HepG2 (cell line): Measurements from ENCODE around the gene ZNF747. TPM values are rescaled to one million over a fixed set of nuclear protein-coding genes. Genes with fewer than 3 reads are reported as not detected.

Source experiments
- ATAC-seq: fragments of 200-7000 bp; cut with Tn5 transposase; 3 replicates; pipeline ENCODE4 v1.9.1; 2020; ENCODE audit warnings: mild to moderate bottlenecking, moderate library complexity
- BruUV-seq: library from RNA; stranded (reverse); fragments of 400-500 nt; replicated peaks from 2 replicates; lab custom pipeline; 2021; lab: Mats Ljungman, UMichigan
- CTCF ChIA-PET: fragments of 300-600 bp; formaldehyde crosslinking; extraction: SDS; loops from one replicate; lab custom pipeline; 2021; ENCODE audit warnings: low total read pairs, inconsistent platforms, low intra/inter-chr PET ratio; lab: Yijun Ruan, JAX
- POLR2A ChIA-PET: fragments of 350-600 bp; sonication (Branson Sonifier 250); formaldehyde crosslinking; loops from one replicate; lab custom pipeline; 2020; ENCODE audit warnings: antibody characterized with exemption, inconsistent platforms; lab: Yijun Ruan, JAX
- DNase-seq: peaks from one replicate; pipeline ENCODE4 v3.0.0-alpha.2; 2015; ENCODE audit warnings: low spot score
- FAIRE-seq: peaks from 3 replicates; lab custom pipeline; 2011; peaks lifted over from hg19 to GRCh38; lab: Jason Lieb, UNC
- H2AFZ ChIP-seq: one replicate; pipeline ENCODE4 v1.6.1; 2011; ENCODE audit warnings: low read length, inconsistent platforms
- H3K27ac ChIP-seq: fragments of 300-600 bp; 3 replicates; pipeline ENCODE4 v1.8.0; 2011; ENCODE audit warnings: mixed run types, mild to moderate bottlenecking, mixed read lengths, low read length, inconsistent platforms; ENCODE audit not compliant: insufficient read depth; ENCODE audit errors: extremely low read length
- H3K27me3 ChIP-seq, 2 experiments: fragments of 200-600 bp in 1 of 2; 2 replicates in 1 of 2; 3 replicates in 1 of 2; pipeline versions ENCODE4 v1.6.0 to v1.8.0; 2011; ENCODE audit warnings: low read length in 2 of 2, mild to moderate bottlenecking in 2 of 2, moderate library complexity in 2 of 2, inconsistent platforms in 1 of 2; ENCODE audit not compliant: insufficient read depth in 2 of 2, control insufficient read depth in 1 of 2
- H3K36me3 ChIP-seq, 2 experiments: fragments of 200-600 bp in 1 of 2; replicated peaks in 1 of 2; 2 replicates in 1 of 2; 3 replicates in 1 of 2; pipeline versions ENCODE4 v1.5.1 to v1.8.0; 2011; ENCODE audit warnings: low read length in 2 of 2, inconsistent platforms in 1 of 2; ENCODE audit not compliant: insufficient read depth in 2 of 2, control insufficient read depth in 1 of 2
- H3K4me1 ChIP-seq: 2 replicates; pipeline ENCODE4 v1.5.1; 2012; ENCODE audit warnings: low read length, inconsistent platforms; ENCODE audit not compliant: insufficient read depth
- H3K4me2 ChIP-seq: 2 replicates; pipeline ENCODE4 v1.6.0; 2011; ENCODE audit warnings: low read depth, low read length, inconsistent platforms
- H3K4me3 ChIP-seq, 3 experiments: fragments of 200-600 bp in 1 of 3; sonication (generic), shearing (Covaris generic) in 1 of 3; replicated peaks in 1 of 3; 2 replicates each; pipeline ENCODE4 v1.5.1; 2011 to 2016; ENCODE audit warnings: low read length in 3 of 3, inconsistent platforms in 2 of 3, low read depth in 2 of 3, mild to moderate bottlenecking in 2 of 3, control low read depth in 1 of 3, mixed read lengths in 1 of 3; ENCODE audit not compliant: insufficient read depth in 1 of 3
- H3K79me2 ChIP-seq: one replicate; pipeline ENCODE4 v1.6.1; 2011; ENCODE audit warnings: low read length, inconsistent platforms; ENCODE audit not compliant: insufficient read depth
- H3K9ac ChIP-seq: 2 replicates; pipeline ENCODE4 v1.6.0; 2011; ENCODE audit warnings: mild to moderate bottlenecking, low read depth, low read length, inconsistent platforms; ENCODE audit not compliant: insufficient read depth
- H3K9me3 ChIP-seq: 2 replicates; pipeline ENCODE4 v1.5.1; 2012; ENCODE audit warnings: mild to moderate bottlenecking, low read length
- H4K20me1 ChIP-seq: 2 replicates; pipeline ENCODE4 v1.6.0; 2011; ENCODE audit warnings: inconsistent platforms, mild to moderate bottlenecking, low read length, moderate library complexity; ENCODE audit not compliant: insufficient read depth
- ASH2L ChIP-seq: fragments of 300-600, 200-600 bp; sonication (generic); IDR thresholded peaks from 2 replicates; pipeline ENCODE4 v1.7.0; 2017; ENCODE audit warnings: low read depth, mild to moderate bottlenecking, moderate library complexity, mixed read lengths, low read length; ENCODE audit not compliant: insufficient read length
- FOXO4 ChIP-seq: sonication (generic); formaldehyde crosslinking; conservative IDR thresholded peaks from 2 replicates; pipeline ENCODE4 v1.8.1; 2023; ENCODE audit warnings: missing genetic modification reagents
- MIXL1 ChIP-seq: IDR thresholded peaks from 2 replicates; pipeline ENCODE4 v1.6.1; 2016
- NR2F1 ChIP-seq, 2 experiments: fragments of 450-650 bp in 1 of 2; formaldehyde crosslinking in 1 of 2; IDR thresholded peaks; 2 replicates each; pipeline versions ENCODE4 v1.5.0 to v1.6.1; 2016 to 2020; ENCODE audit warnings: mild to moderate bottlenecking in 1 of 2, missing compliant biosample characterization in 1 of 2, missing genetic modification reagents in 1 of 2, moderate library complexity in 1 of 2
- PPARG ChIP-seq: conservative IDR thresholded peaks from 2 replicates; pipeline ENCODE4 v1.6.1; 2016; ENCODE audit warnings: missing biosample characterization, missing genetic modification reagents
- RAD21 ChIP-seq: fragments of 450-650 bp; formaldehyde crosslinking; IDR thresholded peaks from 2 replicates; pipeline ENCODE4 v1.5.0; 2020; ENCODE audit warnings: mild to moderate bottlenecking
- REPIN1 ChIP-seq: sonication (generic); formaldehyde crosslinking; IDR thresholded peaks from 2 replicates; pipeline ENCODE4 v1.8.0; 2022; ENCODE audit warnings: missing genetic modification reagents, low read depth, mild to moderate bottlenecking, borderline replicate concordance
- SP4 ChIP-seq: sonication (generic); formaldehyde crosslinking; IDR thresholded peaks from 2 replicates; pipeline ENCODE4 v1.8.1; 2023; ENCODE audit warnings: mild to moderate bottlenecking, missing genetic modification reagents
- ZBTB43 ChIP-seq: sonication (generic); formaldehyde crosslinking; conservative IDR thresholded peaks from 2 replicates; pipeline ENCODE4 v1.4.0; 2020; ENCODE audit warnings: missing genetic modification reagents
- ZFAT ChIP-seq: sonication (generic); formaldehyde crosslinking; conservative IDR thresholded peaks from 2 replicates; pipeline ENCODE4 v1.8.1; 2023; ENCODE audit warnings: missing genetic modification reagents, inconsistent platforms
- ZMYM2 ChIP-seq: sonication (generic); formaldehyde crosslinking; IDR thresholded peaks from 2 replicates; pipeline ENCODE4 v1.8.0; 2022; ENCODE audit warnings: mild to moderate bottlenecking, missing genetic modification reagents
- ZNF33A ChIP-seq: sonication (generic); formaldehyde crosslinking; IDR thresholded peaks from 2 replicates; pipeline ENCODE4 v1.5.1; 2020; ENCODE audit warnings: missing genetic modification reagents, mild to moderate bottlenecking, moderate library complexity, borderline replicate concordance
- ZNF44 ChIP-seq: sonication (generic); formaldehyde crosslinking; IDR thresholded peaks from 2 replicates; pipeline ENCODE4 v1.5.1; 2020; ENCODE audit warnings: mild to moderate bottlenecking, missing genetic modification reagents
- ZNF564 ChIP-seq: sonication (generic); formaldehyde crosslinking; IDR thresholded peaks from 2 replicates; pipeline ENCODE4 v1.8.1; 2023; ENCODE audit warnings: mild to moderate bottlenecking, missing genetic modification reagents
- ZSCAN25 ChIP-seq: sonication (generic); formaldehyde crosslinking; IDR thresholded peaks from 2 replicates; pipeline ENCODE4 v1.8.0; 2022; ENCODE audit warnings: mild to moderate bottlenecking, missing genetic modification reagents
- WGBS: methylation state at CpG from one replicate; pipeline ENCODE4 v1.1.6; 2017; ENCODE audit warnings: low lambda C conversion rate; 5-methylcytosine and 5-hydroxymethylcytosine counted together
- in situ Hi-C: cut with HindIII; loops from 2 replicates; pipeline ENCODE4 v1.10.0; 2017; ENCODE audit warnings: low pct_unique_long_range_greater_than_20kb; ENCODE audit not compliant: extremely low pct_ligation_motif_present
- intact Hi-C: fragments of 100-400 bp; cut with micrococcal nuclease; formaldehyde crosslinking; loops from one replicate; pipeline ENCODE4 v1.10.0; 2022; ENCODE audit not compliant: unreplicated experiment
- polyA plus RNA-seq, 8 experiments: library from polyadenylated mRNA; depleted of rRNA in 3 of 8; stranded (reverse) in 7 of 8; unstranded in 1 of 8; fragments of >200 nt; fragmentation: Illumina TruSeq in 4 of 8; extraction: Trizol in 4 of 8; gene quantifications; 2 replicates each; pipeline versions ENCODE4 v1.2.1 to v1.2.3, GENCODE V29; 2011 to 2016; ENCODE audit warnings: low read depth in 4 of 8, missing spikeins in 1 of 8, mixed read lengths in 1 of 8; ENCODE audit not compliant: insufficient read depth in 1 of 8
- total RNA-seq, 5 experiments: library from RNA; depleted of rRNA; stranded (reverse); fragments of >200 nt; fragmentation: Illumina TruSeq; extraction: Trizol; gene quantifications; 2 replicates each; pipeline ENCODE4 v1.2.3, GENCODE V29; 2016; ENCODE audit warnings: low read depth in 1 of 5
- TF ChIP-seq, protein P1 (sequence below): sonication (generic); formaldehyde crosslinking; IDR thresholded peaks from 2 replicates; pipeline ENCODE4 v1.4.0; 2020; ENCODE audit warnings: mild to moderate bottlenecking, missing genetic modification reagents
- TF ChIP-seq, protein P2 (sequence below): sonication (generic); formaldehyde crosslinking; IDR thresholded peaks from 2 replicates; pipeline ENCODE4 v1.4.0; 2020; ENCODE audit warnings: missing genetic modification reagents, borderline replicate concordance

ZNF747 gene
- total and polyA plus RNA-seq, 2 of the 13 experiments (the other 11 are each of a cell fraction or from before 2014, with no cell fraction given) = 7.2 to 10.2 TPM

DNA sequence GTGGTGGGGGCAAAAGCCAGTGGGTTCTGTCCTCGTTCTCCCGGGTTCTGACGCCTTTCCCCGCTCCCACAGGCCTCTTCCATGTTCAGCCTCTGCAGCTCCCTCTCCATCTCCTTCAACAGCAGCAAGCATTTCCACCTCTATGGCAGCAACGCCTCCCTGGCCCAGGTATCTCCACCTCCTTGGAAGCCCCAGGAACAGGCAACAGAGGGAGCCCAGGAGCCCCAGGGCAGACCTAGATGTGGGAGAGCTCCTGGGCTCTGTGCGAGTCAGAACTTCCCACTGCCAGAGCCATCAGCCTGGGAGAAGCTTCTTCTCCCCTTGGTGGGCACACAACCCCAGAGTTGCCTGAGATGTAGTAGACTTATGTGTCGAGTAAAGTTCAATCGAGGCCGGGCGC, 16.1 kb downstream of the ZNF747 start (continued):
- 0 out of 2 replicates have a peak, but pooled peaks have one; percentile 69 for TF ChIP-seq FOXO4
- no peak for TF ChIP-seq NR2F1 (CRISPR knock-in tag; IDR thresholded peaks at IDR 0.05)
- no peak for TF ChIP-seq MIXL1 (CRISPR knock-in tag)
- no peak for TF ChIP-seq ZNF44
- TF ChIP-seq REPIN1 (CRISPR knock-in tag) = no peak
- TF ChIP-seq RAD21 (CRISPR knock-in tag) = no peak
- no peak for TF ChIP-seq ZNF564
- TF ChIP-seq ZFAT (CRISPR knock-in tag) = no peak
- no peak for TF ChIP-seq ZMYM2 (CRISPR knock-in tag)
- TF ChIP-seq, all 625 proteins: peak for 2

GRCh38 chr16:30515275-30515674, 19.4 kb downstream of the ZNF747 start:
- Histone ChIP-seq H3K4me3 (no peak overlapping the region), H3K27ac (no peak overlapping the region), H3K9me3 (no peaks in the 10 kb centered on the region), H4K20me1 (no peaks in the 10 kb centered on the region), H3K36me3 (no peaks in the 10 kb centered on the region), H2AFZ (no peak overlapping the region), H3K79me2 (no peaks in the 10 kb centered on the region), H3K27me3 (no peaks in the 10 kb centered on the region), H3K4me2 (no peak overlapping the region), H3K9ac (no peak overlapping the region), H3K4me1 (peaks cover 27% of the 10 kb centered on the region)
- WGBS = 58% methylated on average over 2 of the region's 2 CpGs
- FAIRE-seq = no peak
- ChIA-PET POLR2A (no interaction called here), CTCF (no interaction called here)
- no TSS peak for BruUV-seq
- intact Hi-C loops = no loop called here
- no peak for DNase-seq
- peak; percentile 9; the same call in 1 of the 3 replicates for ATAC-seq
- in situ Hi-C loops = loop anchor here (5.0 kb wide), 1 partner anchor 58 kb away; no protein-coding TSS in a partner anchor
- TF ChIP-seq ASH2L (no peak), ZSCAN25 (no peak), ZBTB43 (CRISPR knock-in tag) (no peak), ZNF33A (CRISPR knock-in tag) (no peak), SP4 (no peak), ZNF44 (no peak), PPARG (CRISPR knock-in tag) (no peak)
- TF ChIP-seq, protein P1, sequence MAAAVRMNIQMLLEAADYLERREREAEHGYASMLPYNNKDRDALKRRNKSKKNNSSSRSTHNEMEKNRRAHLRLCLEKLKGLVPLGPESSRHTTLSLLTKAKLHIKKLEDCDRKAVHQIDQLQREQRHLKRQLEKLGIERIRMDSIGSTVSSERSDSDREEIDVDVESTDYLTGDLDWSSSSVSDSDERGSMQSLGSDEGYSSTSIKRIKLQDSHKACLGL (CRISPR knock-in tag) = no peak
- TF ChIP-seq, protein P2, sequence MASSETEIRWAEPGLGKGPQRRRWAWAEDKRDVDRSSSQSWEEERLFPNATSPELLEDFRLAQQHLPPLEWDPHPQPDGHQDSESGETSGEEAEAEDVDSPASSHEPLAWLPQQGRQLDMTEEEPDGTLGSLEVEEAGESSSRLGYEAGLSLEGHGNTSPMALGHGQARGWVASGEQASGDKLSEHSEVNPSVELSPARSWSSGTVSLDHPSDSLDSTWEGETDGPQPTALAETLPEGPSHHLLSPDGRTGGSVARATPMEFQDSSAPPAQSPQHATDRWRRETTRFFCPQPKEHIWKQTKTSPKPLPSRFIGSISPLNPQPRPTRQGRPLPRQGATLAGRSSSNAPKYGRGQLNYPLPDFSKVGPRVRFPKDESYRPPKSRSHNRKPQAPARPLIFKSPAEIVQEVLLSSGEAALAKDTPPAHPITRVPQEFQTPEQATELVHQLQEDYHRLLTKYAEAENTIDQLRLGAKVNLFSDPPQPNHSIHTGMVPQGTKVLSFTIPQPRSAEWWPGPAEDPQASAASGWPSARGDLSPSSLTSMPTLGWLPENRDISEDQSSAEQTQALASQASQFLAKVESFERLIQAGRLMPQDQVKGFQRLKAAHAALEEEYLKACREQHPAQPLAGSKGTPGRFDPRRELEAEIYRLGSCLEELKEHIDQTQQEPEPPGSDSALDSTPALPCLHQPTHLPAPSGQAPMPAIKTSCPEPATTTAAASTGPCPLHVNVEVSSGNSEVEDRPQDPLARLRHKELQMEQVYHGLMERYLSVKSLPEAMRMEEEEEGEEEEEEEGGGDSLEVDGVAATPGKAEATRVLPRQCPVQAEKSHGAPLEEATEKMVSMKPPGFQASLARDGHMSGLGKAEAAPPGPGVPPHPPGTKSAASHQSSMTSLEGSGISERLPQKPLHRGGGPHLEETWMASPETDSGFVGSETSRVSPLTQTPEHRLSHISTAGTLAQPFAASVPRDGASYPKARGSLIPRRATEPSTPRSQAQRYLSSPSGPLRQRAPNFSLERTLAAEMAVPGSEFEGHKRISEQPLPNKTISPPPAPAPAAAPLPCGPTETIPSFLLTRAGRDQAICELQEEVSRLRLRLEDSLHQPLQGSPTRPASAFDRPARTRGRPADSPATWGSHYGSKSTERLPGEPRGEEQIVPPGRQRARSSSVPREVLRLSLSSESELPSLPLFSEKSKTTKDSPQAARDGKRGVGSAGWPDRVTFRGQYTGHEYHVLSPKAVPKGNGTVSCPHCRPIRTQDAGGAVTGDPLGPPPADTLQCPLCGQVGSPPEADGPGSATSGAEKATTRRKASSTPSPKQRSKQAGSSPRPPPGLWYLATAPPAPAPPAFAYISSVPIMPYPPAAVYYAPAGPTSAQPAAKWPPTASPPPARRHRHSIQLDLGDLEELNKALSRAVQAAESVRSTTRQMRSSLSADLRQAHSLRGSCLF (CRISPR knock-in tag) = no peak
